Measurements from ENCODE around the gene MBNL1. TPM values are rescaled to one million over a fixed set of nuclear protein-coding genes. Genes with fewer than 3 reads are reported as not detected.
"Not testable (repeated sequence)": the region's sequence is repeated elsewhere in the genome, so short reads cannot be mapped to it uniquely, and the experiment has no call there.

The MBNL1 gene
- total and polyA plus RNA-seq, 8 donors: 15.2 to 73.2 (median 40.2) TPM

DNA sequence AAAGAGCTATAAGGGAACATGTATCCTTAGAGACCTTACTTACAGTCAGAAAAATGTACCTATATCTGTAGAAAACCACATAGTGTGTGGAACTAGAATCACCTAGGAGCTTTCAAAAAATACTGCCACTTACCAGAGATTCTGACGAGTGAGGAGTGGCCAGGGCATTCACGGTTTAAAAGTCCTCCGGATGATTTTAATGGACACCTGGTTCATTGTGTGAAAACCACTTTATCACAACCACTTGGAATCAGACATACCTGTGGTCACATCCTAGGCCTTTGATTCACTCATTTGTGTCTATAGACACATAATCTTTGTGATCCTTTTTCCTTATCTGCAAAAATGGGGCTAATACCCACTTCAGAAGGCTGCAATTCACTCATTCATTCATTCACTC is 159.8 kb downstream of the MBNL1 start:
- Histone ChIP-seq H3K4me1 (no peaks in the 10 kb centered on the region), H3K4me3 (no peak overlapping the region), H3K27ac (no peak overlapping the region), H3K9me3 (no peaks in the 10 kb centered on the region), H3K27me3 (no peaks in the 10 kb centered on the region), H3K36me3 (peaks cover 0 to 7% (median 0%) of the 10 kb centered on the region in 3 donors)
- intact Hi-C loops (cut with DNase I): no loop called here
- FAIRE-seq (no peak), ATAC-seq (no peak), DNase-seq (no peak)
- TF ChIP-seq, protein P1, sequence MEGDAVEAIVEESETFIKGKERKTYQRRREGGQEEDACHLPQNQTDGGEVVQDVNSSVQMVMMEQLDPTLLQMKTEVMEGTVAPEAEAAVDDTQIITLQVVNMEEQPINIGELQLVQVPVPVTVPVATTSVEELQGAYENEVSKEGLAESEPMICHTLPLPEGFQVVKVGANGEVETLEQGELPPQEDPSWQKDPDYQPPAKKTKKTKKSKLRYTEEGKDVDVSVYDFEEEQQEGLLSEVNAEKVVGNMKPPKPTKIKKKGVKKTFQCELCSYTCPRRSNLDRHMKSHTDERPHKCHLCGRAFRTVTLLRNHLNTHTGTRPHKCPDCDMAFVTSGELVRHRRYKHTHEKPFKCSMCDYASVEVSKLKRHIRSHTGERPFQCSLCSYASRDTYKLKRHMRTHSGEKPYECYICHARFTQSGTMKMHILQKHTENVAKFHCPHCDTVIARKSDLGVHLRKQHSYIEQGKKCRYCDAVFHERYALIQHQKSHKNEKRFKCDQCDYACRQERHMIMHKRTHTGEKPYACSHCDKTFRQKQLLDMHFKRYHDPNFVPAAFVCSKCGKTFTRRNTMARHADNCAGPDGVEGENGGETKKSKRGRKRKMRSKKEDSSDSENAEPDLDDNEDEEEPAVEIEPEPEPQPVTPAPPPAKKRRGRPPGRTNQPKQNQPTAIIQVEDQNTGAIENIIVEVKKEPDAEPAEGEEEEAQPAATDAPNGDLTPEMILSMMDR (IDR thresholded peaks at IDR 0.05): no peak
- 93% methylated on average over 3 of the region's 3 CpGs for WGBS, 2 donors

DNA sequence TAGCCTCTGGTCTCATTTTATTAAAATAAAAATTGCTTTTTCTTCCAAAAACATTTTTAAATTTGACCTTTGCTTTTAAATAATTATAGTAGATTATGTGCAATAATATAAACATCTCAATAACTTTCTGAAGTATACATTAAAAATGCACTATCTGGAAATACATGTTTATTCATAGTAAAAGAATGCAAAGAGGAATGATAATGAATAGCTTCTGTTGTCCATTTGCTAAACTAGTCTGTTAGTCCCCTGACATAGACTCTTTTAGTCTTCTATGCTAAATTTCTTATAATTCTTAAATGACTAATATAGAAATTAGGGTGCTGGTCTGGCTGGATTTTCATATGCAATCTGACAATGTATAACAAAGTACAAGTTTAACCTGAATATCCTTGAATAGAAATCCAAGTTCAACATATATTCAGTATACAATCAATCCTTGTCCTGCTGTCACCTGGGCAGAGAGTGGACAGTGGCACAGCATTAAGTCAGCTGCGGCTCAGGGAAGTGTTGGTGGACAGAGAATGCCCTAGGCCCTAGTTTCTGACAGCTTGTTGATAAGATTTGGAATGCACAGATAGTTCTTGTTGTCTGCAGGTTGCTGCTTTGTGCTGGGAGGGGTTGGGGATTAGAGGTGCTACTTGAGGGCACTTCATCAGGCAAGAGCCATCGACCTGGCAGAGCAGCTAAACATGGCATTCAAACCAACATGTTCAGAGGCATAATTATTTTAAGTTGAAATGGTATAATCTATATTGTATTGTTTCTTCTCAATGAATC is 161.7 kb downstream of the MBNL1 start:
- FAIRE-seq (no peak), ATAC-seq (peak in 1 of 4 donors; percentile 36), DNase-seq (no peak)
- TF ChIP-seq, protein P1 (IDR thresholded peaks at IDR 0.05): no peak
- H3K27ac ChIP-seq: no peak overlapping the region
- H3K36me3 ChIP-seq: peaks cover 0 to 7% (median 0%) of the 10 kb centered on the region in 3 donors
- H3K27me3 ChIP-seq: no peaks in the 10 kb centered on the region
- no peaks in the 10 kb centered on the region for H3K9me3 ChIP-seq
- WGBS, 2 donors: 69 to 75% methylated on average over 2 of the region's 2 CpGs
- no peak overlapping the region for H3K4me3 ChIP-seq
- H3K4me1 ChIP-seq: no peaks in the 10 kb centered on the region
- intact Hi-C loops (cut with DNase I): no loop called here

DNA sequence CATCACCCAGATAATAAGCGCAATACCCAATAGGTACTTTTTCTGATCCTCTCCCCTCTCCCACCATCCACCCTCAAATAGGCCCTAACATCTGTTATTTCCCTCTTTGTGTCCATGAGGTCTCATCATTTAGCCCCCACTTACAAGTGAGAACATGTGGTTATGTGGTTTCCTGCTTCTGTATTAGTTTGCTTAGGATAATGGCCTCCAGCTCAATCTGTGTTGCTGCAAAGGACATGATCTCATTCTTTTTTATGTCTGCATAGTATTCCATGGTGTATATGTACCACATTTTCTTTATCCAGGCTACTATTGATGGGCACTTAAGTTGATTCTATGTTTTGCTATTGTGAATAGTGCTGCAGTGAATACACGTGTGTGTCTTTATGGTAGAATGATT is 165.4 kb downstream of the MBNL1 start:
- H3K36me3 ChIP-seq: peaks cover 0 to 7% (median 0%) of the 10 kb centered on the region in 3 donors
- FAIRE-seq (no peak), ATAC-seq (no peak), DNase-seq (no peak)
- no peaks in the 10 kb centered on the region for H3K27me3 ChIP-seq
- H3K4me1 ChIP-seq: peaks cover 4 to 25% (median 15%) of the 10 kb centered on the region in 3 donors
- TF ChIP-seq, protein P1 (IDR thresholded peaks at IDR 0.05): no peak
- no peak overlapping the region for H3K4me3 ChIP-seq
- H3K9me3 ChIP-seq: no peaks in the 10 kb centered on the region
- WGBS, 2 donors: 96 to 100% methylated on average over 2 of the region's 2 CpGs
- intact Hi-C loops (cut with DNase I): no loop called here
- no peak overlapping the region for H3K27ac ChIP-seq

DNA sequence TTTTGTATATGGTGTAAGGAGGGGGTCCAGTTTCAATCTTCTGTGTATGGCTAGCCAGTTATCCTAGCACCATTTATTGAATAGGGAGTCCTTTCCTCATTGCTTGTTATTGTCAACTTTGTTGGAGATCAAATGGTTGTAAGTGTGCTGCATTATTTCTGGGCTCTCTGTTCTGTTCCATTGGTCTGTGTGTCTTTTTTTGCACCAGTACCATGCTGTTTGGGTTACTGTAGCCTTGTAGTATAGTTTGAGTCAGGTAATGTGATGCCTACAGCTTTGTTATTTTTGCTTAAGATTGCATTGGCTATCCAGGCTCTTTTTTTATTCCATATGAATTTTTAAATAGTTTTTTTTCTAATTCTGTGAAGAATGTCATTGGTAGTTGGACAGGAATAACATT is 166.5 kb downstream of the MBNL1 start:
- FAIRE-seq; H3K27me3 ChIP-seq; ATAC-seq; DNase-seq; intact Hi-C loops (cut with DNase I); H3K36me3 ChIP-seq; H3K4me3 ChIP-seq; H3K9me3 ChIP-seq: not testable (repeated sequence)
- H3K4me1 ChIP-seq: peaks cover 4 to 25% (median 15%) of the 10 kb centered on the region in 3 donors
- peak overlapping the region in 1 of 4 donors; percentile 2 for H3K27ac ChIP-seq

DNA sequence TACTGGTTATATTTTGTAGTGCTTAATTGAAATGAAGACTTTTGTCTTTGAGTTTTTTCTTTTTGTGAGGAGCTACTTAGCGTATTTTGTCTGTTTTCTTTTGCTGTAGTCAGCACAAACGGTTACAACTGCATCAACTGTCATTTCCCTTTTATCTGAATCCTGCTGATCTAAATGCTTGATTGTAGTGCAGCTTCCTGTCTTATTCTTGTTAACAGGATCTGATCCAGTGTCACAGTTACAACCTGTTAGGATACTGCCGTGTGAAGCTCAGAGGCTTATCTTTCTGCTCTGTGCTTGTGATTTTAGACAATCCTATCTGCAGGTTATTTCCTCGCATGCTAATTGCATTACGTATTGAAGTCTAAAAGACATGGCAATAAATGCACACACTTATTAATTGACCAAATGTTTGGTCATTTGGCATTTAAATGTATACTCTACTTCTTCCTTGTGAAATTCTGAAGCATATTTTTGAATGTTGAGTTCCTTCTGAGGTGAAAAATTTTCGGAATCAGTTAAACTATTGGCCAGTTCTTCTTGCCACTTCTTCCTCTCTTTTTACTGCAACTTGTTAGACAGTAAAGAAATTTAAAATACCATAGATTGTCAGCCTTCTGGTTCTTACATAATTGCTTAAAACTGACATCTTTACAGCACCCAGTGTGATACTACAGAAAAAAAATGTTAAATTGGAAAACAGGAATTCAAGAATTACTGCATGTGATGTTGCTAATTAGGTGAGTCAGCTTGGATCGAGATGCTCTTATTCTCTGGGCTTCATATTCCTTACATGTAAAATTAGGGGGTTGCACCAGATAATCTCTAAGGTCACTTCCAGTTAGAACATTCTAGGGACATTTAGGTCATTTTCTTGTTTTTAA is 168.2 kb downstream of the MBNL1 start:
- TF ChIP-seq, protein P1 (IDR thresholded peaks at IDR 0.05): no peak
- Histone ChIP-seq H3K4me3 (no peak overlapping the region), H3K27ac (peak overlapping the region in 1 of 4 donors; percentile 20), H3K4me1 (peaks cover 4 to 25% (median 15%) of the 10 kb centered on the region in 3 donors), H3K9me3 (no peaks in the 10 kb centered on the region), H3K36me3 (peaks cover 0 to 7% (median 0%) of the 10 kb centered on the region in 3 donors), H3K27me3 (no peaks in the 10 kb centered on the region)
- intact Hi-C loops (cut with DNase I): no loop called here
- FAIRE-seq (no peak), ATAC-seq (peak in 3 of 4 donors; percentile 38 to 58 (median 41)), DNase-seq (no peak)
- whole genome bisulfite sequencing, 2 donors: 51 to 54% methylated on average over 7 of the region's 7 CpGs
